Jurkat, Clone E6-1 (cell line): ENCODE measurements around the gene WFIKKN1.

Experiments
- DNase-seq: peaks from one replicate; pipeline ENCODE4 v3.0.0-alpha.2; 2011; ENCODE audit warnings: low read depth, low spot score
- H3K4me3 ChIP-seq: 2 replicates; pipeline ENCODE4 v1.5.1; 2011; ENCODE audit warnings: mild to moderate bottlenecking, low read length, control low read depth, moderate library complexity

Gene WFIKKN1

DNA sequence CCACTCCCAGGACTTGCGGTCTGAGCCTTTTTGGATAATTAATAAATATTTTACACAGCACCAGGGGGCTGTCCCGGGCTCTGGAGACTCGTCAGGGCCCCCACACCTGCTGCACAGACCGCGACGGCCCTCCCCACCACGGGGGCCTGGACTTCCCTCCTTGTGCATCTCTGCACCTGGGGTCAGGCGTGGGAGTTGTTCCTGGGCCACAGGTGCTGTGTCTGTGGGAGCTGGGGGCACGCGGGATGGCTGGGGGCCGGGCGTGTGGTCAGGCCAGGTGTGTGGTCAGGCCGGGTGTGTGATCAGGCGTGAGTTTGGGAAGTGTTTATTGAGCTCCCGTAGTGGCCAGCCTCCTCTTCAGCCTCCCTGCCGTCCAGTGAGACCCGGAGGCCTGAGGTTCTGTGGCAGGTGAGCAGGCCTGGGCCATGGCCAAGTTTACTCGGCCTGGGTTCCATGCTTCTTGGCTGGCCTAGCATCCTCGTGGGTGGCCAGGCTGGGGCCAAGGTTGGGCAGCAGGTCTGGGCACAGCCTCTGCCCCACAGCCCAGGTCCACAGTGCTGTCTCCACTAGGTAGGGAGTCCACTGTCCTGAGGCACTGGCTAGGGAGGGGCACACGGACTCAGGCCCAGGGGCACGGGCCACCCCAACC lies 47.5 kb downstream of the WFIKKN1 start:
- H3K4me3 ChIP-seq = no peak overlapping the region
- DNase-seq = no peak

DNA sequence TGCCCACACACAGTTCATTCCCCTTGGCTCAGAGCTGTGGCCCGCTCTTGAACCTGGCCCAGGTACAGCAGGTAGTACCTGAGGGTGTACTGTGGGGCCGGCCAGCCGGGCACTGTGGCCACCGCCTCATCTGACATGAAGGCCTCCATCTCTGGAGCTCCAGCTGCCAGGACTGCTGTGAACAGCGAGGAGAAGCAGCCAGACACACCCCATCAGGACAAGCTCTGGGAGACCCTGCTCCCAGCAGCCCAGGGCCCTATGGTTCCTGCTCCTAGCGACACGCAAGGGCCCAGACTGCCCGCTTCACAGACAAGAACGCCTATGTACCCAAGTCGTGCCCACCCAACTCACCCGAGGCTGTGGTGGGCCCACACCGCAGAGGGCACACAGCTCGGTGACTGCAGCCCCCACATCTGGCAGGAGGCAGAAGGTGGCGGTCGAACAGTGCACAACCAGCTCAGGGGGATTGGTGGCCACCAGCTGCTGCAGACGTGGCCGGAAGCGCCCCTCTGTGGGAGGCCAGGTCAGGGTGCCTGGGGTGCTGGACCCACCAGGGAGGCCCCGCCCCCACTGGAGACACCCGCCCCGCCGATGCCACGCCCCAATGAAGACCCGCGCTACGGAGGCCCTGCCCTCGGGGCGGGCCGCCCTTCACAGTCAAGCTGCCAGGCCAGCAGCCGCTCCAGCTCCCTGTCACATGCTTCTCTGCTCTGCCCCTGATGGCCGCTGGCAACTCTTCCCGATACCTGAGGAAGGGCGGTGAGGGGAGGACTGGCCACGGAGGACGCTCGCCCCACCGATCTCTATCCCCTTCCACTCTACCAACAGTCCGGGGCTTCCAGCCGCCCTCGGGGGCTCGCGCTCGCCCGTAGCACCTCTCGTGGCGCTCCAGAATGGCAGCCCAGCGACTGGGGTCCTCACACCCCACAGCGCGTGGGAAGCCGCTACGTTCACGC lies 48.4 kb downstream of the WFIKKN1 start:
- H3K4me3 ChIP-seq = peak overlapping the region; percentile 54
- peak; percentile 47 for DNase-seq

- H3K4me3 ChIP-seq = peak within 1 kb of the TSS; percentile 59
- peak; percentile 60 for DNase-seq
Measured at GRCh38 chr16:679814-680624, 49.2 kb downstream of the WFIKKN1 start, which contains the start of gene STUB1. Gene STUB1, plus strand, starts transcription at chr16:680410. Its CDS starts 116 bp downstream, at chr16:680526.

- no peak for DNase-seq
- H3K4me3 ChIP-seq = peak overlapping the region; percentile 59
Measured at GRCh38 chr16:680625-680945, 49.8 kb downstream of the WFIKKN1 start.

GRCh38 chr16:680967-681745 lies 50.4 kb downstream of the WFIKKN1 start:
- H3K4me3 ChIP-seq = peak overlapping the region; percentile 59
- DNase-seq = no peak

- DNase-seq = no peak
- H3K4me3 ChIP-seq = no peak overlapping the region
Measured at GRCh38 chr16:681746-682427, 51.1 kb downstream of the WFIKKN1 start.

DNA sequence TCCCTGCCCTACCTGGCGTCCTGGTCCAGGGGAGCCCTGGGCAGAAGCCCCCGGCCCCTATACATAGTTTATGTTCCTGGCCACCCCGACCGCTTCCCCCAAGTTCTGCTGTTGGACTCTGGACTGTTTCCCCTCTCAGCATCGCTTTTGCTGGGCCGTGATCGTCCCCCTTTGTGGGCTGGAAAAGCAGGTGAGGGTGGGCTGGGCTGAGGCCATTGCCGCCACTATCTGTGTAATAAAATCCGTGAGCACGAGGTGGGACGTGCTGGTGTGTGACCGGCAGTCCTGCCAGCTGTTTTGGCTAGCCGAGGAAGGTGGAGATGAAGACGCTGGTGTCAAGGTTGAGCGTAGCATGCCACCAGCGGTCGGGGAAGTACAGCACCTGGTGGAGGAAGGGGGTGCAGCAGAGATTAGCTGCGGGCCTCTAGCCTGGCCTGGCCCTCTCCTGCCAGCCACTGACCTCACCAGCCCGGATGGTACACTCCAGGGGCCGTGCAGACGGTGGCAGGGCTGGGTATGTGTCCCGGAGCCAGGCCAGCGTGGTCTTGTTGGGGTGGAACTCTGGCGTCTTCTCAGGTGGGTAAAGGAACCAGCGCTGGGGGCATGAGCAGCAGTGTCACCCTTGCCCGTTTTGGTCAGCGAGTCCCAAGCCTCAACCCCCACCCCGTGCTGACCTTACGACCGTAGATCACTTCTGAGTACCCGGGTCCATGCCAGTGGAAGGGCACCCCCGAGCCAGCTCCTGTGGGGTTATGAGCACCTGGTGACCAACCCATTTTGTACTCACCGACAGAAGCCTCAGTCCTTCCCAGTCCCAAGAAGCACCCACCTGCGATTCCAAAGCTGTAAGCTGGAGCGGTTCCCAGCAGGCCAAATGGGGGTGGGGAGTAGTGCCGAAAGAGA lies 52.0 kb downstream of the WFIKKN1 start:
- no peak for DNase-seq

GRCh38 chr16:683396-684070 lies 52.7 kb downstream of the WFIKKN1 start:
- no peak for DNase-seq
- H3K4me3 ChIP-seq = peak overlapping the region; percentile 57

More for the DNA sequence above, 52.0 kb downstream of the WFIKKN1 start:
- peak overlapping the region; percentile 57 for H3K4me3 ChIP-seq
